PFSK-1 (cell line): ENCODE measurements around the gene MSL1.

ENCODE experiments used
- FOXP2 ChIP-seq: optimal IDR thresholded peaks from 2 replicates; pipeline ENCODE3; 2011; ENCODE audit warnings: borderline replicate concordance, control low read depth, inconsistent platforms; ENCODE audit not compliant: insufficient read depth; ENCODE audit errors: extremely low read length, extremely low read depth
- POLR2AphosphoS5 ChIP-seq: IDR thresholded peaks from 2 replicates; pipeline ENCODE4 v1.6.1; 2012; ENCODE audit warnings: low read depth, mild to moderate bottlenecking, control low read depth, low read length, moderate library complexity
- REST ChIP-seq, 2 experiments: IDR thresholded peaks; 2 replicates each; pipeline versions ENCODE4 v1.6.1 to v1.8.0; 2011 to 2012; ENCODE audit warnings: low read depth in 2 of 2, low read length in 2 of 2, control low read depth in 1 of 2, inconsistent platforms in 1 of 2, mild to moderate bottlenecking in 1 of 2, moderate library complexity in 1 of 2; ENCODE audit not compliant: insufficient read depth in 1 of 2
- SIN3A ChIP-seq: IDR thresholded peaks from 2 replicates; pipeline ENCODE4 v1.6.1; 2012; ENCODE audit warnings: mild to moderate bottlenecking, low read length, moderate library complexity, borderline replicate concordance; ENCODE audit not compliant: insufficient read depth
- TAF1 ChIP-seq: IDR thresholded peaks from 2 replicates; pipeline ENCODE4 v1.6.1; 2012; ENCODE audit warnings: low read length, control low read depth, borderline replicate concordance; ENCODE audit not compliant: insufficient read depth

The MSL1 gene

DNA sequence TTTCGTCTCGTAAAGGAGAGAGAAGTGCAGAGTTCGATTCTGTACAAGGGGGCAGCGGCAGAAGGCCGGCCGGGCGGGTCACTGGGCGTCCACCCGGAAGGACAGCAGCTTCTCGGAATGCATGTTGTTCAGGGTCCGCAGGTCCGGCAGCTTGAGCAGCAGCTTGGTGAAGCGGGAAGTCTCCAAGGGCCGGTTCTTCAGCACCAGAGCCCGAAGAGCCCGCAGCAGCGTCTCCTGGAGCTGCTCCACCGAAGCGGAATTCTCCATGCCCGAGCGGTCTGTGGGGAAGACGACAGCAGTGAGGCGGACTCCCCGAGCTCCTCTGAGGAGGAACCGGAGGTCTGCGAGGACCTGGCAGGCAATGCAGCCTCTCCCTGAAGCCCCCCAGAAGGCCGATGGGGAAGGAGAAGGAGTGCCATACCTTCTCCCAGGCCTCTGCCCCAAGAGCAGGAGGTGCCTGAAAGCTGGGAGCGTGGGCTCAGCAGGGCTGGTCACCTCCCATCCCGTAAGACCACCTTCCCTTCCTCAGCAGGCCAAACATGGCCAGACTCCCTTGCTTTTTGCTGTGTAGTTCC is 28.7 kb upstream of the MSL1 start:
- TF ChIP-seq TAF1 (no peak), FOXP2 (no peak), REST (IDR thresholded peaks at IDR 0.05; ENCODE audit: insufficient read depth in 1 of 2, low read depth in 2 of 2, low read length in 2 of 2) (no peak), SIN3A (no peak), POLR2AphosphoS5 (no peak)

GRCh38 chr17:40093580-40094201 is 28.1 kb upstream of the MSL1 start:
- TF ChIP-seq SIN3A, result no peak
- TF ChIP-seq TAF1, result no peak
- no peak for TF ChIP-seq FOXP2
- no peak for TF ChIP-seq REST (IDR thresholded peaks at IDR 0.05; ENCODE audit: insufficient read depth in 1 of 2, low read depth in 2 of 2, low read length in 2 of 2)
- TF ChIP-seq POLR2AphosphoS5, result no peak

DNA sequence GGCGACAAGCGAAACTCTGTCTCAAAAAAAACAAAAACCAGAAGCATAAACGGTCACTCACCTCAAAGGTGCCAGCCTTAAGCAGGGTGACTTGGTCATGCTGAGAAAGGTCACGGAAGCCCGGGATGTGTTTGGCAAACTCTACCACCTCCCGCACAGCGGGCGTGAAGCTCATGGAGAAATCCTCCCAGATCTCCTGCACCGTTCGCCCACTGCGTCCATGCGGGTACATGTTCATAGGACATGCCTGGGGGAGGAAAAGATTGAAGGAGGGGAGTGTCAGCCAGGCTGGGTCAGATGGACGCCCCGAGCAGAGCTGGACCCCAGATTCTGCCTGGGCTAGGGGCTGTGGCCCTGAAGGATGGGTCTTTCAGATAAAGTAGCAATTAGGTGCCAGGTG is 26.9 kb upstream of the MSL1 start:
- TF ChIP-seq FOXP2 (no peak), POLR2AphosphoS5 (no peak), SIN3A (no peak), TAF1 (no peak), REST (IDR thresholded peaks at IDR 0.05; ENCODE audit: insufficient read depth in 1 of 2, low read depth in 2 of 2, low read length in 2 of 2) (no peak)

DNA sequence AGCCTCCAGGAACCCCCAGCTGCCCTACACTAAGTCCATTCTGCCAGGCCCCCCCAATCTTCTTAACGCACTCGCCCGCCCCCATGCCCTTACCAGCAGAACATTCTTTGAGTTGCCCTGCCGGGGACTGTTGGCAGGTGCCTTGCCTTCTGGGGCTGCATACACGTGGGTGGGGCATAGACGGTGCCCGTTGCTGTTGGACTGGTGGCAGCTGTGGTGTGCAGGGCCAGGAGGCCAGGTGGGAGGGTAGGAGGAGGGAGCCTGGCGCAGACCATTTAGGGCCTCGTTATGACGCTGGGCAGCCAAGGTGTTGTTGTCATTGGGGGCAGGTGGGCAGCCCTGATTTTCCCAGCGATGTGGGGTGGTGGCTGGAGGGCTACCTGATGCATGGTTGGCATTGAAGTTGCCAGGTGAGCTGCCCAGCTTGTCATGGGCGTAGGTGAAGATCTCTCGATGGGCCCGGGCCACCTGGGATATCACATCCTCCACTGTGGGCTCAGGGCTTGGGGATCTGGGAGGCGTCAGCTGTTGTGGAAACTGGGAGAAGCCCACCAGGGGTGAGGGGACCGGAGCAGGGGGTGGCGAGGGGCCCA is 26.3 kb upstream of the MSL1 start:
- TF ChIP-seq SIN3A (no peak), FOXP2 (no peak), POLR2AphosphoS5 (no peak), REST (IDR thresholded peaks at IDR 0.05; ENCODE audit: insufficient read depth in 1 of 2, low read depth in 2 of 2, low read length in 2 of 2) (no peak), TAF1 (no peak)
